Hippocampal formation (tissue), 2 donors: ENCODE data around the gene EN2.
A peak's percentile ranks its signal among the peaks of the same experiment; 100 is the strongest.

Experiments used
- DNase-seq, 2 donors: peaks; one replicate each; lab custom pipeline; 2025; lab: John Stamatoyannopoulos, UW

The EN2 gene

DNA sequence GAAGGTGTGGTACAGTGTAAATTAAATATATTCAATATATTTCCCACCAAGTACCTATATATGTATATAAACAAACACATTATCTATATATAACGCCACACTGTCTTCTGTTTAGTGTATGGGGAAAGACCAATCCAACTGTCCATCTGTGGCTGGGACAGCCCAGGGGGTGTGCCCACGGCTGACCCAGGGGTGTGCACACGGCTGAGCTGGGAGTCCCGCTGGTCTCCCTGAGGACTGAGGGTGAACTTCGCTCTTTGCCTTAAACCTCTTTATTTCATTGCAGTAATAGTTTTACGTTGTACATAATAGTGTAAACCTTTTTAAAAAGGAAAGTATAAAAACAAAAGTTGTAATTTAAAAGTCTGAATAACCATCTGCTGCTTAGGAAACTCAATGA lies 6.3 kb downstream of the EN2 start:
- no peak for DNase-seq

DNA sequence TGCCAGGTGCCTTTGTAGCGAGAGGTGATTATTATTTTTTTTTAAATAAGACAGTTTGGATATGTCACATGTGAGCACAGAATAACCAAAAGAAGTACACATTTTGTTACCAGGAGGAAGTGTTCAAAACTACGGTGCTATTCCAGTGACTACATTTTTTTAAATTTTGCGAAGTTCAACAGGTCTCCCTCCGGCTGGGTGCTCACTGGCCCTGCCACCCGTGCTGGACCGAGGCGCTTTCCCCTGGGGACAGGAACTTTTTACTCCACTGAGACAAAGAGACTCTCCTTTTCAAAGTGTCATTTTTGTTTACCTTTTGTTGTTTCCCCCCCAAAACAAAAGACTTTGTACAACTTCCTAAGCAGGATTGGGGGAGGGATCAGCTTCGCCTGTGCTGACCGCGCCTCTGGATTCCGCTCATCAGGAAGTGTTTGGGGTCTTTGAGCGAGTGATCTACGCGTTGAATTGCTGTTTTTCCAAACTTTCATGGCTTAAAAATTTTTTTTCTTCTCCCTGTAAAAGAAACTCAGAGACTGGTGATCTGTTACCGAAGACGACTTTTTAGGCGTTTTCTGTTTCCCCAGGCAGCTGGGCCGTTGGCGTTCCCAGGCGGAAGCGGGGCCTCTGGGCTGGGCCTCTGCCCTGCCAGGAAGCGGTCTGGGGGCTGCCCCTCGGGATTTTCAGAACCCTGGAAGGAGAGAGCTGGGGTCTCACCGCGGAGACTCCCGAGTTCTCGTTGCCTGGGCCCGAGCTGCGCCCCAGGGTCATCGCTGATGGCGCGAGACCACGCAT lies 7.2 kb downstream of the EN2 start:
- no peak for DNase-seq

DNA sequence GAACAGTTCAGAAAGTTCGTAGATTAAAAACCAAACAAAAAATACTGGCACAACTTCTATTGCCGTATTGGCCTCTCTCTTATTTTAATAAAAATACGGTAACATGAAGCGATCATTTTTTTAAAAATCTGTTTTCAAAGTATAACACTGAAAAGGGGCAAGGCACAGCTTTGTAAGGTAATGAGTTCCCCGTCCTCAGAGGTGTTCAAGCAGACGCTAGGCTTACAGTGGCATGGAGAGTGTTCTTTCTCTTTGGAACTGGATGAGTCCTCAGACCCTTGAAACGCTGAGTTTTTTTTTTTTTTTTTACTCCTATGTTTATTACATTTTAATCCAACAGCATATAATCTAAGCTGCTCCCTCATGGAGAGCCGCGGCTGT lies 7.8 kb downstream of the EN2 start:
- DNase-seq, result no peak

DNA sequence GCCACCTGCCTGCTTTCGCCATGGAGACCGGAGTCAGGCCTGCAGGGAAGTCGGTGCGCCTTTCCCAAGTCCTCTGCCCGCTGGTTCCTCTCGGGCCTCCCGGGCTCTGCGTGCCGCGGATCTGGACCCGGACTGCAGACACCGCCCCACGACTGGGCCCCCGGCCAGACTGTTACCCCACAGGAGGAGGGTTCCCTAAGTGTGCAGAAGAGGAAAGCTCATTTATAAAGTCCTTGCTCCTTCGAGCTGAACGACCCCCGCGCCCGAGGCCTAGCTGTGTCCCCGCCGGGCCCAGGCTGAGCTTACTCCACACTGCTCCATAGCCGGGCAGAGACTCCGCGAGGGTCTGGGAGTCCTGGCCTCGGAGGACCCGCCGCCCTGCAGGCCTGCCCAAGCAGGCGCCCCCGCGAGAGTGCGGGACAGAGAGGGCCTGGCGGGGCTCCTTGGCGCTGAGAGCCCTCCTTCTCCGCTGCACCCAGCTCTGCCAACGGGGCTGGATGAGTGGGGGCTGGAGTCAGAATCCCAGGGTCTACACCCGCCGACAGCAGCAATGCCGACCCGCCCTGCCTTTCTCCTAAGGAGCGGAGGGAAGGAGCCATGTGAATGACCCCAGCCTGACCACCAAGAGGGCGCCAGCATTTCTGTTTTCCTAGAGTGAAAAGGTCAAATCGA lies 8.3 kb downstream of the EN2 start:
- no peak for DNase-seq

DNA sequence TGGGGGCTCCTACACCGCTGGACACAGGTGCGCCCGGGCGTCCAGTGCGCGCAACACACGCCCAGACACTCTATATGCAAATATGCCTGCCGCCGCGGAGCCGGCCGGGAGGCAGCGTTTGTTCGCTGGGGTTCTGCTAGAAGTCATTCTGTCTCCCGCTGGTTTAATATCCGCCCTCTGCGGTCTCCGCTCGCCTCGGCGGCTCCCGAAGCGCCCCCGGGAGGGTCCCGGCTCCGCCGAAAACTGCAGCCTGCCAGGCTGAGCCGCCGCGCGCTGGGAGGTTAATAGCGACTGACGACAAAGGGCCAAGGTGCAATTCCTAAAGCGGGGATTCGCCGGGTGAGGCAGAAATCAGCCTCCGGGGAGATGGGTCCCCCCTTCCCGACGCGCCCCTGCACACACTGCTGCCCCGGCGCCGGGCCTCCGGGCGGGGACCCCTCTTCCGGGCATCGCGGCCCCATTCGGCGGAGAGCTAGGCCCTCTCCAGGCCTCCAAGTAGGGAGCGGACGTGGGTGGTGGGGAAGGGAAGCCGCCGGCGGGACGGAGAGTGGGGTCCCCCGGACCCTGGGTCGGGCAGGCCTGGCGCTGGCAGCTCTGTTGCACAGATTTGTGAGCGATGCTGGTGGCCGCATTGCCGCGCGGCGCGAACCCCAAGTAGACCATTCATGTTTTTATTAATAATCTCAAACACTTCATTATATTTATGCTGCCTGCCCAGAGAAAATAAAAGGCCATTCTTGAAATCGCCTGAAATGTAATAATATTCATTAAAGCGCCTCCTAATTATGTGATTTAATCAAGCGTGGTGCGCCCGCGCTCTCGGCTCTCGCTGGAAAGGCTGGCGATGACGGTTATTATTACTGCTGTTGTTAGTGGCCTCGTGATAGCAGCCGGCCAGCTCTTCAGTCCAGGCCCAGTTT lies 9.1 kb downstream of the EN2 start:
- no peak for DNase-seq

DNA sequence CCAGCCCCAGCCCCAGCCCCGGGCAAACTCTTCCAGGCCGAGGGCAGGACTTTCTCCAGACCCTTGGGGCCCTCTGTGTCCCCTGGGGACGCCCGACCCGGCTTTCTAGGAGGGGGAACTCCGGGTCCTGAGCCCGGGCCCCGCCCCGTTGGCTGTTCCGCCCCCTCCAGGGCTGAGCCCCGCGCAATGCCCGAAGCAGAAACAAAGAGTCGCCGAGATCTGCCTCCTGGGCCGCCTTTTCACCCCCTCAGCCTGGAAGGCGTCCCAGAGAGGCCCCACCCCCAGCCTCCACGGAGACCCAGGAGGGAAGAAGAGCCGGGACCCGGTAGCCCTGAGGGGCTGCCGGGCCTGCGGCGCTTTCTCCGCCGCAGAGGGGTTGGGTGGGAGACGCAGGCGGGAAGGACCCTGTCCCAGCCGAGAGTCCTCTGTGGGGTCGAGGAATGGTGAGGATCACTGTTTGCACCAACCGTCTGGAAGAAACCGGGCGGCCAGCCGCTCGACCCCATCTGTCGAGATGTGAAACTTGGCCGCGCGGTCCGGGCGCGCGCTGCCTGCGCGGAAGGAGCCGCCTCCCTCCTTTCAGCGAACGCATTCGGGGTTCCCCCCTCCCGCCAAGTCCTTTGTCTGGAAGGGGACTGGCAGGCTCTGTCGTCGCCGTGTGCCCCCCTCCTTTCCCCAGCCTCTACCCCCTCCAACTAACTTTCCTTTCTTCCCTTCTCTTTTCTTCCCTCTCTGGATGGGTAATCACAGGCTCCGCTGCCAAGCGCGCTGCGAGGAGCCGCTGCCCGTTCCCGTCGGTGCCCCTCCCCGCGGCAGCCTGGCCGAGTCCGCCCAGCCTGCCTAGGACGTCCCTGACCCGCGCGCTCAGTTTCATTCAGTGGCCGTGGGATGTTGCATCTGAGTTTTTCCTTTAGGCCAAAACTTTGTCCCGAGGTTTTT lies 10.2 kb downstream of the EN2 start:
- DNase-seq, result no peak

DNA sequence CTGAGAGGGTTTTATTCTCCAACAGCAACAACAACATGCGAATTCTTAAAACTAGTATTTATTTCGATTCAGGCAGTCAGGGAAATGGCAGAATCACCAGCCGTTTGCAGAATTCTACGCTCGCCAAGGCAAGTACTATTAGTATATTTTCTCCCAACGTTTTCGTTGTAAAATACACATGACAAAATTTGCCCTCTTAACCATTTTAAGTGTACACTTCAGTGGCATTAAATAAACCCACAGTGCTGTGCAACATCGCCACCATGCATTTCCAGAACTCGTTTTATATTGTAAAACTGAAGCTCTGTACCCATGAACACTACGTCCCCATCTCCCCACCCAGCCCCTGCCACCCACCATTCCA lies 10.8 kb downstream of the EN2 start:
- DNase-seq, result no peak

DNA sequence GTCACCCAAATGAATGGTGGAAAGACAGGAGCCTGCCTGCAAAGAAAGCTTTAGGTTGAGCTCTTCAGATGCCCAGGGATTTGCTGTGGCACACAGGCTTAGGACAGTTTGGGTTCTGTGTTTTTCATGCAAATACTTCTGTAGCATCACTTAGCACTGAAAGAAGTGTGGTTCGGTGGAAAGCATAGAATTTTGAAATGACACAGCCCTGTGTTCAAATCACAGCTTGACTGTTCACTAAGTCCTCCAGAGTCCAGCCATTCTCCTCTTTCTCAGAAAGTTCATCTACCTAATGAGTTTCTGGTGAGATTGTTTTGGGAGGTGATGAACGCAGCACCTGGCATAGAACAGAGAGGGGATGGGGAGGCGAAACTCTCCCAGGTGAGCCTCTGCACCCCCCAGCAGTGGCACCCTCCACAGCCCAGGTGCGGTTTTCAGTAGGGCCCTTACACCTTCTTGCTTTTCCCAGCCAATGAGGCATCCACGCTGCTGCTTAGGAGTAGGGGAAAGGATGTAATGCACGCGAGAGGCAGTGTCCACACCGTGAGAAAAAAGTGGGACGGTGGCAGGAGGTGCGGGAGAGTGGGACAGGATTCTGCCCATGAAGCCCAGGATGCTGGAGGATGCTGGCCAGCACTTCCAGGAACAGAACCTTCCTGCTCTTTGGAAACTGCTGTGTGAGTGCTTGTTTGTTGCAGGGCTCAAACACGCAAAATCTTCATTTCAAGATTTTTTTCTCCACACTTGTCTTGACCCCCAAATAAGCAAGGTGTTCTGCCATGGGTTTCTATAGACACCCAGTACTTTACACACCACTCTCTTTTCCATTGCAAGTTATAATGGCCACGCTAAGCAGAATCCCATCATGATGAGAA lies 11.6 kb downstream of the EN2 start:
- DNase-seq, result no peak

DNA sequence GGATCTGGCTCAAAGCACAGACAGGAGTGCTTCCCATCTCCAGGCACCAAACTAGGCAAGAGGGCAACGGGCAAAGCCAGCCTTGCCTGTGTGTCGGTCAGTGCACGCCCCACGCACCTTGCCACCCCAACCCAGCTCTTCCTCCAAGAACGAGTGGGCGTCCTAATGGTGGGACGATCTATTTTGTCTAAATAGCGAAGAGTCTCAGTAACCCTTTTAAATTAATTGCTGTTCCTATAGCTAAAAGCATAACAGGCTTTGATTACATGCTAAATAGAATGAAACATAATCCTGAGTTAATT lies 12.2 kb downstream of the EN2 start:
- no peak for DNase-seq

DNA sequence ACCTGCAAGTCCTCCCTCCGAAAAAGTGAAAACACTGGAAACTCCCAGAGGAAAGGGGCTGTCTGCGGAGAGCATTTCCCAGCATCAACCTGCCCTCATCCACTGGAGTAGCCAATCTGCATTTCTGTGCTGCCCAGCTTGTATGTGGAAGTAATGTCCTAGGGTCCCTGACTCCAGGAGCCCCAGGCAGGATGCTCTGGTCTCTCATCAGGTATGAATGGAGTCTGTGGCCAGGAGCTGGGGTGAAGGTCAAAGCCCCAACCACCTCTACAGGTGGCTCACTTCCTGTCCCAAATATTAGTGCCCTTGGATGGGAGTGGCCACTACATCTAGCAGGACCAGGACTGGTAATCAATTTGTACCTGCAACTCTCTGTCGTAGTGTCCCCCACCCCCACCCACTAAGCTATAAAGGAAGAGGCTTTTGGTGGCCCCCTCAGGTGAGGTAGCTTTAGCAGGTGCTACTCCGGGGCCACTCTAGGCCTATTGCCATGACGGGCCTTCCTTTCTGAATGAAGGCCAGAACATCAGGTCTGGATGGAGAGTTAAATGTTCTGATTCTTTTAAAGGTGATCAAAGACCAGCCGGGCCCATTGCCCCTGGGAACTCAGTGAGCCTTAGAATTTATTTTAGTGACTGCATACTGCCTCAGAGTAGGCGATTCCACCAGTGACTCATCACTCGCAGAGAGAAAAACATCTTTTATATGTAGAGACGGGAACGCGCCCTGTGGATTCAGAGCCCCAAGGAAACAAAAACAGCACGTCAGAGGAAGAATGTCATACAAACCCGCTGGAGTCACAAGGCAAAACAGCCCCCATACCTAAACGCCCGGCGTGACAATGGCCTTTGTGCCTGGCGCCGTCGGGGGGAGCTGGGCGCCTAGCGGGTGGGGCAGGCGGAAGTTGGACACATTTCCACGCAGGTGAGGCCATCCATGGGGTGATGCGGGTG lies 13.0 kb downstream of the EN2 start:
- DNase-seq, result no peak

DNA sequence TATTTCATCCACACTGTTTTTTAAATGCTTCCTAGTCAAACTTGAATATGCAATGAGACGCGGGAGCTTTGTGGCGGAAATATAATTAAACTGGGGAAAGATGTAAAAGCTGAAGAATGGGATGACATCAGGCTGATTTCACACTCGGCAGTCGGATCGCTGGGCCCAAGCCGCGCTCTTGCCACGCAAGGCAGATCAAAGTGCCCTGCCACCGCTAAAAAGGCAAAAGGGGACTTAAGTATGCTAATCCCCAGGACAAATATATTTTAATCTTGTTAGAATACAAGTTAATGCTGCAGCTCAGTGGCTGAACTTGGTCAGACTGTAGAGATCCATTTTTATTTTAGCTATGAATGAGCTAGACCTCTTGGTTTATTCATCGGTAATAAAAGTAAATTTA lies 13.8 kb downstream of the EN2 start:
- no peak for DNase-seq

DNA sequence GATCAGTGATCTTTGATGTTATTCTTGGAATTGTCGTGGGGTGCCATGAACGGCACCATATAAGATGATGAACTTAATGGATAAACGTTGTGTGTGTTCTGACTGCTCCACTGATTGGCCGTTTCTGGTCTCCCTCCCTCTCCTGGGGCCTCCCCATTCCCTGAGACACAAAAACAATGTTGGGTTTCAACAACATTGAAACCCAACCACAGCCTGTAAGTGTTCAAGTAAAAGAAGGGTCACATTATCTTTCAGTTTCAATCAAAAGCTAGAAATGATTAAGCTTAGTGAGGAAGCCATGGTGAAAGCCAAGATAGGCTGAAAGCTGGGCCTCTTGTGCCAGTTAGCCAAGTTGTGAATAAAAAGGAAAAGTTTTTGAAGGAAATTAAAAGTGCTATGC lies 19.5 kb downstream of the EN2 start:
- no peak for DNase-seq

DNA sequence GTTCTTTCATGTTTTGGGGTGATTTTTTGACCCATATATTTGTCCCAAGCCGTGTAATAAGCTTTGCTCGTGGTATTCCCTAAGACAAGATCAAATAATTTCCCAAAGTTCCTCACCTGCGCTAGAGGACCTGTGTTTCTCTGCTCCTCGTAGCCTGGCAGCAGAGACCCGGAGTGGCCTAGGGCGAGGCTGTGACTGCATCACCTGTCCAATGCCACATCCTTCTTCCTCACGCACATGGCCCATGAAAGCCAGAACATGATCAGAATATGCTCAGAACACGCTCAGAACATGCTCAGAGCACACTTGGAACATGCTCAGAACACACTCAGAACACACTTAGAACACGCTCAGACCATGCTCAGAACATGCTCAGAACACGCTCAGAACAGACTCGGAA lies 23.8 kb downstream of the EN2 start:
- no peak for DNase-seq

DNA sequence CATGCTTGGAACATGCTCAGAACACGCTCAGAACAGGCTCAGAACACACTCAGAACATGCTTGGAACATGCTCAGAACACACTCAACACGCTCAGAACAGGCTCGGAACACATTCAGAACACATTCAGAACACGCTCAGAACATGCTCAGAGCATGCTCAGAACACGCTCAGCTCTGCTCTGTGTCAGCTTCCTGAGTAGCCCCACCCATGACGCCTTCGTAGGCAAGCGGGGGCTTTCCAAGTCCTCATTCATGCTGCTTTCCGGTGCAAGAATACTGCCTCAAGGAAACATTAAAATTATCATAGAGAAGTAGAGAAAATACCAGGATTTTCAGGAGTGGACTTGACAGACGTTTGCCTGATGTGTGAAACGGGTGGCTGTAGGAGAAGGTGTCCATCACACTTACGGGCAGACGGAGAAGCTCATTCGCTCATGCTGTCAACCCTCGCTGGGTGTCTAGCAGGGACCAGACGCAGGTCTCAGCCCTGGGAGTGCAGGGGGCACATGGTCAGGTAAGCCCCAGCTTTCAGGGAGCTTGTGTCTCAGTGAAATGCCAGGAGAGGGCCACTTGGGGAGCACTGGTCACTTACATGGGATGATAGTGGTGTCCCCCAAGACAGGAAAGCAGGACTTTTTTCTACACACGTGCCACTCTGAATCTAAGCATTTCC lies 24.7 kb downstream of the EN2 start:
- no peak for DNase-seq

DNA sequence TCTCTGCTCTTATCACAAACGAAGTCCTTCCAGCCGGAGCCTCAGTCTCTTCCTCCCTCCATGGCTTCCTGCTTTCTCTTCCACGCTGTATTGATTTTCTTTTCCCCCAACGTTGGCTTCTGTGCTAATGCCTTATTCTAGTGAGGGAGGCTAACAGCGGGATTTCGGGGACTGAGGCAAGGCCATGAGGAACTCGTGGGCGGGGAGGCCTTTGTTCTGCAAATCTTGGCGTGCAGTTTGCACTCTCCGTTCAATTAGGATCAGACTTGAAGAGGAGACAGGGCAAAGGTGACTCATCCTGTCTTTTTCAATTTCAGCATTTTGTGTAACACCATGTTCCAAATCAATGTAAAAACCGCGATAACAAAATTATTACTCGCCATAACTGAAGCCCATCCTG lies 25.3 kb downstream of the EN2 start:
- no peak for DNase-seq

DNA sequence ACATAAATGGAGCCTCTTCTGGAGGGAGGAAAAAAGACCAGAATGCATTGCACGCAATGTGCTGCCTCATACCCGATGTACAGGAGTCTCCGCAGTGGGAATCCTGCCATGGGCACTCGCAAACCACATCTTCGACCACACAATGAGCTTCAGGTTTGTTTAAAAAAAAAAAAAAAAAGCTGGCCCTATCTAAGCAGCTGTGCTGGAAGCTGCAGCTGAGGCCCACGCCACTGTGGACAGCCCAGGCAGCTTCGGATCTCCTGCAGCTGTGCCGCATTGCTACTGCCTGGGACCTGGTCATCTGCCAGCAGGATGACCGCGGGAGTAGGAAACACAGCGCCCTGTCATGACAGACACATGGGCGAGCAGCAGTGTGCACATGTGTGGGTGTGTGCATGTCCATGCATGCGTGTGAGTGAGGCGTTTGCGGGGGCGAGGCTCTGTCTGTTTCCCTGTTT lies 26.0 kb downstream of the EN2 start:
- peak in 1 of 2 donors; percentile 19 for DNase-seq

DNA sequence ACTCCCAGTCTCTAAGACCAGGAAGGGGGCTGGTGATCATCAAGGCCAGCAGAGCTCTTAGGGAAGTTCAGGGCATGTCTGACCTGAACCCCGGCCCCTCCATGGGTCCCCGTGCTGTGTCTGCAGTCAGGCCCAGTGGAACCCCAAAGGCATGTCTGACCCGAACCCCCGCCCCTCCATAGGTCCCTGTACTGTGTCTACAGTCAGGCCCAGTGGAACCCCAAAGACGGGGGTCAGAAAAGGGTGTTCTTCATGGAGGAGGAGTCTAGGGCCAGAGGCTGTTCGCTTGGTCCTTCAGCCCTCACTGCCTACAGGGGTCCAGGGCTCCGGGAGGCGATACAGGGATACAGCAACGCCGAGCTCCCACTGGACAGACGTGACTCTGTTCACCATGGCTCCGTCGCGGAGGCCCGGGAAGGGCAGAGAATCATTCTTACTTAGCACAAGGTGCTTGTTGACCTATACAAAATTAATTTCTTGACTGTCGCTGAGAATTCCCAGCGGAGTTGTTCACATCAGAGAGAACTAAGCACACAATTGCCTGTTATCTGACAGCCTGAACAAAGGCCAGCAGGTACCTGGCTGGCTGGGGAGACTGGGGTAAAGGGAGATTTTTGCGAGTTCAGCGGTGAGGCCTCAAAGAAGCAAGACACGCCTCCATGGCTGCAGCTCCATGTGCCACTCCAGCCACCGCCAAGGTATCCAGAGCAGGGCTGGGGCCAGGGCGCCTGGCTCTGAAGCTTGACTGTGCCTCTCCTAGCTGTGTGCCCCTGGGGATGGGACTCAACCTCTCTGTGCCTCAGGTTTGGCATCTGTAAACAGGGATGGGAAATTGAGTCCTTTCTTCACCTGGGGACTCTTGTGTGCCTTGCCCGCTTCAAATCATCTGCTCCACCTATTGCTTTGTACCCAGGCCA lies 26.8 kb downstream of the EN2 start:
- no peak for DNase-seq
